Tibial nerve (tissue), 4 donors: Measurements from ENCODE around the gene IL17C. TPM values are rescaled to one million over a fixed set of nuclear protein-coding genes. Genes with fewer than 3 reads are reported as not detected.

ENCODE experiments used
- DNase-seq, 2 donors: peaks; one replicate each; pipeline ENCODE4 v3.0.0-alpha.2; 2019; ENCODE audit warnings: low spot score in 2 of 2
- H3K27ac ChIP-seq, 4 donors: fragments of 200-600 bp; sonication (generic) in 3 of 4; one replicate each; pipeline ENCODE4 v1.5.1; 2017 to 2019; ENCODE audit warnings: mild to moderate bottlenecking in 1 of 4
- H3K27me3 ChIP-seq, 2 donors: fragments of 200-600 bp; sonication (generic) in 1 of 2; one replicate each; pipeline versions ENCODE4 v1.5.1 to v1.6.0; 2017 to 2019
- H3K36me3 ChIP-seq, 3 donors: fragments of 200-600 bp; sonication (generic); one replicate each; pipeline ENCODE4 v1.5.1; 2018 to 2019
- H3K4me1 ChIP-seq, 4 donors: fragments of 200-600 bp; sonication (generic) in 3 of 4; one replicate each; pipeline ENCODE4 v1.5.1; 2017 to 2019
- H3K4me3 ChIP-seq, 4 donors: fragments of 200-600 bp; sonication (generic) in 3 of 4; one replicate each; pipeline ENCODE4 v1.5.1; 2017 to 2019; ENCODE audit warnings: mild to moderate bottlenecking in 1 of 4, moderate library complexity in 1 of 4
- H3K9me3 ChIP-seq, 4 donors: fragments of 200-600 bp; sonication (generic) in 3 of 4; one replicate each; pipeline ENCODE4 v1.5.1; 2017 to 2019
- CTCF ChIP-seq, 5 experiments: fragments of 200-600 bp in 3 of 5; fragments of 450-650 bp in 2 of 5; sonication (generic) in 3 of 5; IDR thresholded peaks; one replicate each; pipeline ENCODE4 v1.5.1; 2016 to 2019; ENCODE audit warnings: antibody characterized with exemption in 5 of 5, mild to moderate bottlenecking in 3 of 5, moderate library complexity in 2 of 5
- EP300 ChIP-seq, 2 donors: sonication (generic); formaldehyde crosslinking; IDR thresholded peaks; one replicate each; pipeline ENCODE4 v1.6.1; 2017; ENCODE audit warnings: antibody characterized with exemption in 2 of 2, mild to moderate bottlenecking in 1 of 2
- POLR2A ChIP-seq, 2 donors: fragments of 450-650 bp; IDR thresholded peaks; one replicate each; pipeline ENCODE4 v1.6.1; 2017; ENCODE audit warnings: antibody characterized with exemption in 2 of 2, mild to moderate bottlenecking in 2 of 2, moderate library complexity in 2 of 2
- WGBS, 2 donors: methylation state at CpG; one replicate each; pipeline ENCODE4 v1.1.5; 2018; 5-methylcytosine and 5-hydroxymethylcytosine counted together
- total RNA-seq, 4 donors: library from RNA; depleted of rRNA; stranded (reverse); fragments of >200 nt; gene quantifications; one replicate each; pipeline ENCODE4 v1.1.0, GENCODE V29; 2016

IL17C gene
- total RNA-seq, 4 donors from 2014 or later = not detected

GRCh38 chr16:88613293-88613692 lies 25.1 kb upstream of the IL17C start:
- no peak for DNase-seq
- Histone ChIP-seq H3K4me3 (no peak overlapping the region), H3K27ac (no peak overlapping the region), H3K9me3 (no peaks in the 10 kb centered on the region), H3K27me3 (no peaks in the 10 kb centered on the region), H3K4me1 (peaks cover 0 to 26% (median 0%) of the 10 kb centered on the region in 4 donors), H3K36me3 (peaks cover 0 to 65% (median 0%) of the 10 kb centered on the region in 3 donors)
- WGBS, 2 donors = 87 to 91% methylated on average over 10 of the region's 10 CpGs
- no peak for TF ChIP-seq POLR2A (IDR thresholded peaks at IDR 0.05)
- no peak for TF ChIP-seq CTCF (IDR thresholded peaks at IDR 0.05)
- no peak for TF ChIP-seq EP300 (IDR thresholded peaks at IDR 0.05)

- WGBS, 2 donors = 56 to 61% methylated on average over 19 of the region's 19 CpGs
- H3K27ac ChIP-seq = peak overlapping the region in 2 of 4 donors; percentile 46 to 66
- DNase-seq = no peak
- H3K36me3 ChIP-seq = peaks cover 0 to 62% (median 0%) of the 10 kb centered on the region in 3 donors
- no peaks in the 10 kb centered on the region for H3K9me3 ChIP-seq
- no peaks in the 10 kb centered on the region for H3K27me3 ChIP-seq
- peaks cover 0 to 34% (median 0%) of the 10 kb centered on the region in 4 donors for H3K4me1 ChIP-seq
- no peak overlapping the region for H3K4me3 ChIP-seq
- TF ChIP-seq EP300 (IDR thresholded peaks at IDR 0.05) = no peak
- no peak for TF ChIP-seq POLR2A (IDR thresholded peaks at IDR 0.05)
- no peak for TF ChIP-seq CTCF (IDR thresholded peaks at IDR 0.05)
These were observed 24.2 kb upstream of the IL17C start for GRCh38 chr16:88613911-88614817.

- Histone ChIP-seq H3K4me3 (no peak overlapping the region), H3K27me3 (no peaks in the 10 kb centered on the region), H3K36me3 (peaks cover 0 to 62% (median 0%) of the 10 kb centered on the region in 3 donors), H3K27ac (peak overlapping the region in 2 of 4 donors; percentile 46 to 66), H3K4me1 (peaks cover 0 to 34% (median 0%) of the 10 kb centered on the region in 4 donors), H3K9me3 (no peaks in the 10 kb centered on the region)
- no peak for TF ChIP-seq CTCF (IDR thresholded peaks at IDR 0.05)
- no peak for TF ChIP-seq EP300 (IDR thresholded peaks at IDR 0.05)
- no peak for TF ChIP-seq POLR2A (IDR thresholded peaks at IDR 0.05)
- no peak for DNase-seq
- 73 to 77% methylated on average over 19 of the region's 19 CpGs for WGBS, 2 donors
These were observed 23.4 kb upstream of the IL17C start for GRCh38 chr16:88614818-88615580.

- H3K4me3 ChIP-seq = no peak overlapping the region
- no peaks in the 10 kb centered on the region for H3K27me3 ChIP-seq
- WGBS, 2 donors = 87 to 89% methylated on average over 13 of the region's 13 CpGs
- H3K9me3 ChIP-seq = no peaks in the 10 kb centered on the region
- H3K36me3 ChIP-seq = peaks cover 0 to 52% (median 0%) of the 10 kb centered on the region in 3 donors
- no peak overlapping the region for H3K27ac ChIP-seq
- H3K4me1 ChIP-seq = peaks cover 0 to 34% (median 0%) of the 10 kb centered on the region in 4 donors
- DNase-seq = no peak
- TF ChIP-seq CTCF (IDR thresholded peaks at IDR 0.05) (no peak), EP300 (IDR thresholded peaks at IDR 0.05) (no peak), POLR2A (IDR thresholded peaks at IDR 0.05) (no peak)
These were observed 22.1 kb upstream of the IL17C start for GRCh38 chr16:88616320-88616719.
